ENCODE data around the gene NMT2.

The NMT2 gene

DNA sequence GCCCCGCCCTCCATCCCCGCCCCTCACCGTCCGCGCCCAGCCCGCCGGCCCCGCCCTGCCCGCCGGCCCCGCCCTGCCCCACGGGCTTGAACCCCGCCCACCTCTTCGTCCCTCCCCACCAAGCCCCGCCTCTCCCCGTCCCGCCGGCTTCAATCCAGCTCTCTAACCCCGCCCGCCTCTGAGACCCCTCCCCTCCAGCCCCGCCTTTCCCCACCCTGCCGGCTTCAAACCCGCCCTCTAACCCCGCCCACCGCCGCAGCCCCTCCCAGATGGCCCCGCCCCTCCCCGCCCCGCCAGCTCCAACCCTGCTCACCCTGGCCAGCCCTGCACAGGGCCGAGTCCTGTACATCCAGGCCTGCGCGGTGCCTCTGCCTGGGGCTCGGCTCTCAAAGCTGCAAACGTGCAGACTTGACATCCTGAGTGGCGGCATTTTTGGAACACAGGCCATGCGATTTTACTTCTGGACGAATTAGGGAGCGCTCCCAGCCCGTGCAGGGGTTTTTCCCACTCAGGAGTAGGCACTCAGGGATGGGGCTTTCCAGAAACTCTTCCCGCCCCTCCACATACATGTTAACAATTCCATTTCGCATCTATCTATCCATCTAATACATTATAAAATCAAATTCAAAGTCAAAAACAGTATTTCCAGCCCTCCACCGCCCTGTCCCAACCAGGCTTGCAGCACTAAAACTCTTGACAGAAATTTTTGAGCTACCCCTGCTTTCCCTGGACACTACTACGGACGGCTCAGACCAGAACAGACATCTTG is 477 bp upstream of the NMT2 start:
- peak; percentile 90 for DNase-seq
- H3K9me2 ChIP-seq (replicated peaks; ENCODE audit: insufficient read depth, low read length): no peaks in the 10 kb centered on the region
- no peaks in the 10 kb centered on the region for H4K20me1 ChIP-seq (ENCODE audit: insufficient read depth, low read length)
- H3K27me3 ChIP-seq (replicated peaks; ENCODE audit: insufficient read depth, low read length): no peaks in the 10 kb centered on the region
- peaks cover 5% of the 10 kb centered on the region; the same call in 1 of the 2 replicates for H3K4me1 ChIP-seq (ENCODE audit: low read length)
- H3K9ac ChIP-seq (ENCODE audit: low read length): peak overlapping the region; percentile 46; the same call in 1 of the 2 replicates
- TF ChIP-seq EZH2 (optimal IDR thresholded peaks at IDR 0.05; ENCODE audit: low read depth, low read length) (no peak), EZH2phosphoT487 (IDR thresholded peaks at IDR 0.05; ENCODE audit: low read length) (no peak)
- TF ChIP-seq, protein P1, sequence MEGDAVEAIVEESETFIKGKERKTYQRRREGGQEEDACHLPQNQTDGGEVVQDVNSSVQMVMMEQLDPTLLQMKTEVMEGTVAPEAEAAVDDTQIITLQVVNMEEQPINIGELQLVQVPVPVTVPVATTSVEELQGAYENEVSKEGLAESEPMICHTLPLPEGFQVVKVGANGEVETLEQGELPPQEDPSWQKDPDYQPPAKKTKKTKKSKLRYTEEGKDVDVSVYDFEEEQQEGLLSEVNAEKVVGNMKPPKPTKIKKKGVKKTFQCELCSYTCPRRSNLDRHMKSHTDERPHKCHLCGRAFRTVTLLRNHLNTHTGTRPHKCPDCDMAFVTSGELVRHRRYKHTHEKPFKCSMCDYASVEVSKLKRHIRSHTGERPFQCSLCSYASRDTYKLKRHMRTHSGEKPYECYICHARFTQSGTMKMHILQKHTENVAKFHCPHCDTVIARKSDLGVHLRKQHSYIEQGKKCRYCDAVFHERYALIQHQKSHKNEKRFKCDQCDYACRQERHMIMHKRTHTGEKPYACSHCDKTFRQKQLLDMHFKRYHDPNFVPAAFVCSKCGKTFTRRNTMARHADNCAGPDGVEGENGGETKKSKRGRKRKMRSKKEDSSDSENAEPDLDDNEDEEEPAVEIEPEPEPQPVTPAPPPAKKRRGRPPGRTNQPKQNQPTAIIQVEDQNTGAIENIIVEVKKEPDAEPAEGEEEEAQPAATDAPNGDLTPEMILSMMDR (IDR thresholded peaks at IDR 0.05; ENCODE audit: low read length): no peak
- H3K36me3 ChIP-seq (replicated peaks; ENCODE audit: insufficient read depth, low read length): no peaks in the 10 kb centered on the region
- peaks cover 19% of the 10 kb centered on the region for H3K79me2 ChIP-seq (ENCODE audit: low read length)
- peak overlapping the region; percentile 89 for H2AFZ ChIP-seq (ENCODE audit: low read length)
- H3F3A ChIP-seq (ENCODE audit: insufficient read depth, low read length): no peaks in the 10 kb centered on the region
- H3K4me3 ChIP-seq (ENCODE audit: low read length): peak overlapping the region; percentile 57; the same call in 1 of the 2 replicates
- H3K4me2 ChIP-seq (ENCODE audit: low read depth, low read length): peak overlapping the region; percentile 90; the same call in 1 of the 2 replicates
- no peaks in the 10 kb centered on the region for H3K9me3 ChIP-seq (replicated peaks; ENCODE audit: insufficient read depth, low read length)
- H3K27ac ChIP-seq (ENCODE audit: low read length): no peak overlapping the region

DNA sequence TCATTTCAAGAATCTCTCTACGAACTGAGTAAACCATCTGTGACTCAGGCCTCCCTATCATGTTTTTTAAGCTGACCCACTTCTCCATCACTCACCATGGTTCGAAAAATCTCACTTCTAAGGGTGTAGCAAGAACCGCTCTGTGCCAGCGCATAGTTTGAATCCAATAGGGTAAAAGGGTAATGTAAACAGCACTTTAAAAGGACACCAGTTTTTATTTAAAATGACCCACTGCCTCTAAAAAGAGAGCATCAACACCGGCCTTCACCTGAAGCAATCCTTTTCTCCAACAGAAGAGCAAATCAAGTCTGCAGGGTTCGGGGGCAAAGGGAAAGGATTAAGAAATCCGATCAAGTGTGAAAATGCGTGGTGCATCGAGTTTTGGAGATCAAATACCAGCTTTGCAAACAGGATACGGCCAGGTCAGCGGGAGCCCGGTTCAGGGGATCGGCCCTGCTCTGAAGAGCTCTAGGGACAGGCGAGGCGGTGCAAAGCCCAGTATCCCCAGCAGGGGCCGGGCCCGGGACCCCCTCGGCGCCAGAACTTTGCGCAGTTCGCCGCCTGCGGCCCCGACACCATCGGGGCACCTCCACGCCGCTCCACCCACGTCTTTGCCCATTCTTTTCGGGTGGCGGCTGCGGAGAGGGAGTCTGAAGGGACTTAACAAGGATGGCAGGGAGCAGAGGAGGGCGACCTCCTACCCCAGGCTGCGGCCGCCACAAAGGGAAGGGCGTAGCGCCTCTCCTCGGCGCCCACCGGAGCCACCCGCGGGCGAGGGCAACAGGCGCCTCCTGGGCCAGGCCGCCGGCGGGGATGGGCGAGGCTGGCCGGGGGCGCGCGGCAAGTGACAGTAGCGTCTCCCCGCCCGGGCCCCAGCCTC is 842 bp downstream of the NMT2 start:
- TF ChIP-seq EZH2 (optimal IDR thresholded peaks at IDR 0.05; ENCODE audit: low read depth, low read length) (no peak), EZH2phosphoT487 (IDR thresholded peaks at IDR 0.05; ENCODE audit: low read length) (no peak)
- TF ChIP-seq, protein P1 (IDR thresholded peaks at IDR 0.05; ENCODE audit: low read length): peak; percentile 48
- Histone ChIP-seq H4K20me1 (ENCODE audit: insufficient read depth, low read length) (no peaks in the 10 kb centered on the region), H3K9me3 (replicated peaks; ENCODE audit: insufficient read depth, low read length) (no peaks in the 10 kb centered on the region), H2AFZ (ENCODE audit: low read length) (peak overlapping the region; percentile 88), H3K4me2 (ENCODE audit: low read depth, low read length) (peak overlapping the region; percentile 76), H3F3A (ENCODE audit: insufficient read depth, low read length) (no peaks in the 10 kb centered on the region), H3K27me3 (replicated peaks; ENCODE audit: insufficient read depth, low read length) (no peaks in the 10 kb centered on the region), H3K4me1 (ENCODE audit: low read length) (peaks cover 5% of the 10 kb centered on the region; the same call in 1 of the 2 replicates), H3K36me3 (replicated peaks; ENCODE audit: insufficient read depth, low read length) (no peaks in the 10 kb centered on the region), H3K4me3 (ENCODE audit: low read length) (peak overlapping the region; percentile 97), H3K79me2 (ENCODE audit: low read length) (peaks cover 19% of the 10 kb centered on the region), H3K9me2 (replicated peaks; ENCODE audit: insufficient read depth, low read length) (no peaks in the 10 kb centered on the region), H3K9ac (ENCODE audit: low read length) (peak overlapping the region; percentile 75), H3K27ac (ENCODE audit: low read length) (no peak overlapping the region)
- peak; percentile 59 for DNase-seq

GRCh38 chr10:15166325-15166724 is 2.2 kb downstream of the NMT2 start:
- Histone ChIP-seq H3F3A (ENCODE audit: insufficient read depth, low read length) (no peaks in the 10 kb centered on the region), H3K4me1 (ENCODE audit: low read length) (peaks cover 5% of the 10 kb centered on the region; the same call in 1 of the 2 replicates), H3K4me2 (ENCODE audit: low read depth, low read length) (no peak overlapping the region), H3K9ac (ENCODE audit: low read length) (no peak overlapping the region), H3K9me3 (replicated peaks; ENCODE audit: insufficient read depth, low read length) (no peaks in the 10 kb centered on the region), H3K27me3 (replicated peaks; ENCODE audit: insufficient read depth, low read length) (no peaks in the 10 kb centered on the region), H3K79me2 (ENCODE audit: low read length) (peaks cover 19% of the 10 kb centered on the region), H3K36me3 (replicated peaks; ENCODE audit: insufficient read depth, low read length) (no peaks in the 10 kb centered on the region), H3K9me2 (replicated peaks; ENCODE audit: insufficient read depth, low read length) (no peaks in the 10 kb centered on the region), H3K27ac (ENCODE audit: low read length) (no peak overlapping the region), H2AFZ (ENCODE audit: low read length) (no peak overlapping the region), H3K4me3 (ENCODE audit: low read length) (no peak overlapping the region), H4K20me1 (ENCODE audit: insufficient read depth, low read length) (no peaks in the 10 kb centered on the region)
- no peak for DNase-seq
- no peak for TF ChIP-seq EZH2 (optimal IDR thresholded peaks at IDR 0.05; ENCODE audit: low read depth, low read length)
- TF ChIP-seq EZH2phosphoT487 (IDR thresholded peaks at IDR 0.05; ENCODE audit: low read length): no peak
- TF ChIP-seq, protein P1 (IDR thresholded peaks at IDR 0.05; ENCODE audit: low read length): no peak

All from MM.1S (cell line).